OCI-M2 (cell line): ENCODE data around the gene XAF1.
"Not testable (repeated sequence)": the region's sequence is repeated elsewhere in the genome, so short reads cannot be mapped to it uniquely, and the experiment has no call there.

ENCODE experiments used
- DNase-seq: peaks from one replicate; lab custom pipeline; 2025; ENCODE audit not compliant: unreplicated experiment; lab: John Stamatoyannopoulos, UW

The XAF1 gene

DNA sequence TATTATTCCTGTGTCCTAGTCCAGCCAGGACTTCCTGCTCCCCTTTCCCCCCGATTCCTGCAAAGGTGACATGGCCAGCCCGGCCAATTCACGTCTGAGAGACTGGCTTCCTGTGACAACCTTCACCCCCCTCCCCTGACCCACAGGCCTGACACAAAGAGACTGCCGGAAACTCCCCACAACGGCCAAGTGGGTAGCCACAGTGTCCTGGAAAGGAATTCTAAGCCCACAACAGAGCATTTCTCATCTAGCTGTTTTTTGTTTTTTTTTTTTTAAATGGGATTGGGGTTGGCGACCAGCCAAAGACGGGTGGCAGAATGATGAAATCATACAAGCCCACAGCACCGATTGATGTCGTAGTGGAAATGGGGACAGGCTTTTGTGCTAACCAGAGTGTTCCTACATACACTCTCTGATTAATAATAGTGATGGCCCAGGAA, 2.8 kb upstream of the XAF1 start:
- DNase-seq, result no peak

DNA sequence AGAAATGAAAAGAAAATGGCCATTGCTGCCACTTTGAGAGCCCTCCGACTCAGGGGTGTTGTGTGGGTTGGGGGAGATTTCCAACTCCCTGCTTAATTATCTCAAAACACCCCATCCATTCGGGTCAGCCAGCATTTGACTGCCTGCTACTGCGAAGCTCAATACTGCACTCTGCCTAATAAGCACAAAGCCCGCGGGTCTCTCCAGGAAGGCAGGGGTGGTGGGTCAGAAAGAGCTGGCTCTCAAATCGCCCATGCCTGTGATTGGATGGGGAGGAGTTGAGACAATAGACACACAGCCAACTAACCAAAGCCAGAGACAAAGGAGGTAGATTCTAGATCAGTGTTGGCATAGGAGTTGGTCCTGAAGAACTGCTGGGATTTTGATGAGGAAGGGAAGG, 2.3 kb upstream of the XAF1 start:
- no peak for DNase-seq

DNA sequence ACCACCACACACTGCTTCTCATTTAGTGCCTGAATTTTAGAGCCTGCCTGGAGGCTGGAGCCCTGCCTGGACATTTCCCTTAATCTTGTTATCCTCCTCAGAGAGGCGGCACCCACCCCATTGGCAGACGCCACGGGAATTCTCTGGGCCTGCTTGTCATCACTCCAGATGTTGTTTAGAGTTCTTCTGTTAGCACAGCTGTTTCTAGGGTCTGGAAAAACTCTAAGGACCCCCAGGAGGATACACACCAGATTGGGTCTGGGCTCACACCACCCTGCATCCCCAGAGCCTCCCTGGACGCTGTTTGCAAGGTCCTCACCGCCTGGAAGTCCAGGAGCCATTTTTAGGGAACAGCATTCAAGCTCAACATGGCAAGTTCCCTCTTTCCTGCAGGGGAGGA, 565 bp upstream of the XAF1 start:
- DNase-seq, result no peak

DNA sequence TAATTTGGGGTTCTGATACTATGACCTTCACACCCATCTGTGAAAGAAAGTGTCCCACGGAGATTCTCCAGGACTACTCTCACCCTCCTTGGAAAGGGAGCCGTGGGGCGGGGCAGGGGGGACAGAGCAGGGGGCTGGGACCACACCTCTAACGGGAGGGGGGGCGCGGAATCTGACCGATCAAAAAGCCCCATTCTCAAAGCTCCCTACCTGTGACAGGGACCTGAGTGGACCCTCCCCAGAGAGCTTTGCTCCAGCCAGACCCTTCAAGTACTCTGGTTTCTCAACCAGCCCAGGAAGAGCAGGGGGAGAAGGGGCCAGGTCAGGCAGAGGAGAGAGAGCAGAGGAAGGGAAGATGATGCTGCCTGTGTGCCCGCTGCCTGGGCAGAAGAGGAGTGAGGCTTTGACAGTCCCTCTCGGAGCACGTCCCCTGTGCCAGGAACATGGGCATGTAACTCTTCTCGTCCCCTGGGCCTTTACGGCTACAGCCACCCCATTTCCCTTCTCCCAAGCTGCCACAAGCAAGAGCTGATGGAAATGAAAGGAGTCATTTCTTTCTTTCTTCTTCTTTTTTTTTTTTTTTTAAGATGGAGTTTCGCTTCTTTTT, 682 bp downstream of the XAF1 start:
- DNase-seq, result no peak

DNA sequence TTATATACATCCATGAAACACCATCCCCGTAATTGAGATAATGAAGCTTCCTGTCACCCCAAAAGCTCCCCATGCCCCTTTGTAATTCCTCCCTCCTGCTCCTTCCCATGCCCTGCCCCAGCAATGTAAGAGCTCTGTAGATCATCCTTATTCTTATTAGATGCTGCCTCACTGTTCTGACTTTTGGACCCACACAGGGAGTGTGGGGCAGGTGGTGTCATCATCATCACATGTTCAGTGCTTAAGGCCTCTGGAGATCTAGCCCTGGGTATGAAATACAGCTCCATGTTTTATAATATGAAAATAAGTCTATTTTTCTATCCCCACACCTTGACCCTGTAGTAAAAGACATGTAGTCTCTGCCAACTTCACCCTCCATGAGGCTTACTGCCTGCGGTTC, 1.9 kb downstream of the XAF1 start:
- no peak for DNase-seq

DNA sequence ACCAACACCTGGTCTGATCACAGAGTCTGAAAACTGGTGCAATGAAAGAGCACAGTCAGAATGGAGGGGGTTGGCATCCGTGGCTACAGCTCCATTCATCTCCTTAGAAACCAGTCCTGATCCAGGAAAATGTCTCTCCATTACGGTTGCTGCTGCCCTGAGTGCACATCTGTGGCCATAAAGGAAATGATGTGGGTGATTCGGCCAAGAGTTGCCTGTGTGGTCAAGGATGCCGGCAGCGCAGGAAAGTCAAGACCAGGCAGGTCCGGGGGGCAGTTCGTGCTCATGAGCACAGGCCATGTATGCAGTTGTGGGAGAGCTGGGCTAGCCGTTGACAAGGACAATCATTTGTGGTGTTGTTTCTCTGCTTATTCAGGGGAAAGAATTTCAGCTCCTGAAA, 5.9 kb downstream of the XAF1 start:
- no peak for DNase-seq

DNA sequence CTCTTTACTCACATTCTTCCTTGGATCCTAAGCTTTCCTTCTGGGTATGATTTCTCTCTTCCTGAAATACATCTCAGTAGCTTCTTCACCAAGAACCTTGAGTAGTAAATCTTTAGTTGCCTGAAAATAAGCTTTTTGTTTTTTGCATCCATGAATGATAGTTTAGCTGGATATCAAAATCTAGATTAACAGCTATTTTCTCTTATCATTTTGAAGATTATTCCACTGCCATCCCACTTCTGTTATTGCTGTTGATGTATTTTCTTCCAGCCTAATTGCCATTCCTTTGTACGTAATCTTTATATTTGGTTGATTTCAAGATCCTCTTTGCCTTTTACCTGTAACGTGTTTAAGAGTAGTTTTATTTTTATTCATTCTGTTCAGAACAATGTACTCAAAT, 12.6 kb downstream of the XAF1 start:
- DNase-seq, result no peak

DNA sequence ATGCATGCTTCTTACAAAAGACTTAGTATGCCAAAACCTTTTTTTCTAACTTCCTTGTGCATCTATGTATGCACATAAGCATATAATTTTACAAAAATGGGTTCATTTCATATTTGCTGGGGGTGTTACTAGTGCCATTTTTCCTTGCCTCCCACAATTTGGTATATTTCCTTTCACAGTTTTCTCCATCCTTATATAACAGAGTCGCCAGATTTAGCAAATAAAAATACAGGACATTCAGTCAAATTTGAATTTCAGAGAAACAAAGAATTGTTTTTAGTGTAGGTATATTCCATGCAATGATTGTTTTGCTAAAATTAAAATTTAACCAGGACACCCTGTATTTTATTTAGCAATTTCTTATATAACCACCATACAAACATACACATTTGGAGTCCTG, 16.2 kb downstream of the XAF1 start:
- no peak for DNase-seq

DNA sequence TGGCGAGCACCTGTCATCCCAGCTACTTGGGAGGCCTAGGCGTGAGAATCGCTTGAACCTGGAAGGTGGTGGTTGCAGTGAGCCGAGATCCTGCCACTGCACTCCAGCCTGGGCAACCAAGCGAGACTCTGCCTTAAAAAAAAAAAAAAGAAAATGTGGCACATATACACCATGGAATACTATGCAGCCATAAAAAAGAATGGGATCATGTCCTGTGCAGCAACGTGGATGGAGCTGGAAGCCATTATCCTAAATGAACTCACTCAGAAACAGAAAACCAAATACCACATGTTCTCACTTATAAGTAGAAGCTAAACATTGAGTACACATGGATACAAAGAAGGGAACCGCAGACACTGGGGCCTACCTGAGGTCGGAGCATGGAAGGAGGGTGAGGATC, 19.1 kb downstream of the XAF1 start:
- not testable (repeated sequence) for DNase-seq

DNA sequence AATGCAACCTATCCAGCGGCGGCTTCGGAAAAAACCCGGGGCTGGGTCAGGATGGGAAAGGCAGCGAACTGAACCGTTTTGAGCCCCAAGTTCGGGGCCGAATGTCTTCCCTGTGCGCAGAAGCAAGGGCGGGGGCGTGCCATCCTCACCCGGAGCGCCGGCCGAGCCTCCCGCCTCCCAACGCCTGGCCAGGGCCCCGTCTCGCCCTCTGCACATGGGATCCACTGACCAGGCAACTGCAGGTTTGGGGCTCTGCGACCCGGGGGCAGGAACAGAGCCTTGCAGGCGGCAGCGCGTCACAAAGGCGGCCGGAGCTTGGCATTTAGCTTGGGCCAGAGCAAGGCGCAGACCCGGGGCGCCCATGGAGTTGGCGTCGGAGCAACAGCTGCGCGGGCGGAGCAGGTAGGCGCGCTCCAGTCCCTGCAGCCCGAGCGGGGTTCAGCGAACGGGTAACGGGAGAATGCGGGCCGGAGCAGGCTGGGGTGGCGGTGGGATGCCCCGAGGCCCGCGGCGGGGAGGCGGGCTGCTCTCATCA, 20.1 kb downstream of the XAF1 start, which contains the start of gene FBXO39:
Gene FBXO39, plus strand, starts transcription at position 345 of the 535 bp plus-strand sequence. CDS start 3,654 bp downstream, outside the sequence.
- DNase-seq, result no peak

DNA sequence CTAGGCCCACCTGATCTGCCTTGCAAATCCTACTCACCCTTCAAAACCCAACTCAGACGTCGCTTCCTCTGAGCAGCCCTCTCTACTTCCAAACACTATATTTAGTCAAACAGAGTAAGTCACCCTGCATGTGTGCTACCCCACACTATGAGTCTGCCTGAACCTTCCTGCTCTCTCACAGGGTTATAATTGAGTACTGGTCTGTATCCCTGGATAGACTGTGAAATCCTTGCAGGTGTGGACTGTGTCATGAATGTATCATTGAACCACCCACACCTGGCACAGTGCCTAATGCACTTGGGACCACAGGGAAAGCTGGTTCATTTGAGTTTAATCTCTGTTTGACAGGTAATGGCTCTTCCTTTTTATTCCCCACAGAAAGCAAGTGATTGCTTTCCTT, 23.6 kb downstream of the XAF1 start:
- DNase-seq, result no peak

DNA sequence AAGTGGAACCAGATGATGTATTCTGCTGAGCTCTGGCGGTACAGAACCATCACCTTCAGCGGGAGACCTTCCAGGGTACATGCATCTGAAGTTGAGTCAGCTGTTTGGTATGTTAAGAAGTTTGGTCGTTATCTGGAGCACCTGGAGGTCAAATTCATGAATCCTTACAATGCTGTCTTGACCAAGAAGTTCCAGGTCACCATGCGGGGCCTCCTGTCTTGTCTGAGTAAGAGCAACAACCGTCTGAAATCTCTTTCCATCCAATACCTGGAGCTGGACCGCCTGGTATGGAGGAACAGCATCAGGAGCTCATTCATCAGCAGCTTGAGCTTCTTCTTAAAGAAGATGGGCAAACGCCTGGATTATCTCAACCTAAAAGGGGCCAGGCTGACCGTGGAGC, 24.2 kb downstream of the XAF1 start:
- no peak for DNase-seq

DNA sequence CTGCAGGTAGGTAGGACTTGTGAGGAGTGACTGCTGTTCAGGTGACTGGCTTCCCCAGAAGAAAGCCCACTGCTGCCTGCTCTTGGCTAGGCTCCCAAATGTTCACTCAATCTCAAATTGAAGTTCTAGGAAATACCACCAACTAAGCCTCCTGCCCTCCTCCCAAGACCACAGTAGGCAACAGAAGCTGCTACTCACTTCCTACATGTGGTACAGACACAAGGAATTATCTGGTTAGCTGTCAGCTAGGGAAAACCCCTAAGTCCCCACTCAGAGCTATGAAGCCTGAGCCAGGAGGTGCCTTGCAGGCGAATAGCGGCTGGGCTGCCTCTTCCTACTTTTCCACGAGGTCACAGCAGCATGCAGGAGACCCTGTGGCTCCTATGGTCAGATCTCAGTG, 25.0 kb downstream of the XAF1 start:
- no peak for DNase-seq

DNA sequence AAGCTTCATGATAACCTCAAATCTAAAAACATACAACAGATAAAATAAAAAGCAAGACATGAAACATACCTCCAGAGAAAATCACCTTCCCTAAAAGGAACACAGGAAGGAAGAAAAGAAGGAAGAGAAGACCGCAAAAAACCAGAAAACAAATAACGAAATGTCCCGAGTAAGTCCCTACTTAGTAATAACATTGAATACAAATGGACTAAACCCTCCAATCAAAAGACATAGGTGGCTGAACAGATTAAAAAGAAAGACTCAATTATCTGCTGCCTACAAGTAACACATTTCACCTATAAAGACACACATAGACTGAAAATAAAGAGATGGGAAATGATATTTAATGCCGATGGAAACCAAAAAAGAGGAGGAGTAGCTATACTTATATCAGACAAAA, 26.4 kb downstream of the XAF1 start:
- no peak for DNase-seq

DNA sequence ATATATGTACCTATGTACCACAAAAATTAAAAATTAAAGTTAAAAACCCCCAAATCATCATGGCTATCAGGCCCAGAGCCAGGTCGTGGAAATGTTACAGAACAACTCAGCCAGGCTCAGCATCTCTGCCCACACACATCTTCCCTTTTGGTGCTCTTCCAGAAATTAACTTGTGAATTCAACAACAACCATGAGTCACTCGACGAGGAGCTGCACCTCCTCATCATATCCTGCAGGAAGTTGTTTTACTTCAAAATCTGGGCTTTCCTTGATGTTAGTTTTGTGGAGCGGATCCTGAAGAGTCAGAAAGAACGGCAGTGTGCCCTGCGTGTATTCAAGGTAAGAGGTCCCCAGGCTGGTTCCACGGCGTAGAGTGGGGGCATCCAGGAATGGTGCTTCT, 30.8 kb downstream of the XAF1 start:
- no peak for DNase-seq

DNA sequence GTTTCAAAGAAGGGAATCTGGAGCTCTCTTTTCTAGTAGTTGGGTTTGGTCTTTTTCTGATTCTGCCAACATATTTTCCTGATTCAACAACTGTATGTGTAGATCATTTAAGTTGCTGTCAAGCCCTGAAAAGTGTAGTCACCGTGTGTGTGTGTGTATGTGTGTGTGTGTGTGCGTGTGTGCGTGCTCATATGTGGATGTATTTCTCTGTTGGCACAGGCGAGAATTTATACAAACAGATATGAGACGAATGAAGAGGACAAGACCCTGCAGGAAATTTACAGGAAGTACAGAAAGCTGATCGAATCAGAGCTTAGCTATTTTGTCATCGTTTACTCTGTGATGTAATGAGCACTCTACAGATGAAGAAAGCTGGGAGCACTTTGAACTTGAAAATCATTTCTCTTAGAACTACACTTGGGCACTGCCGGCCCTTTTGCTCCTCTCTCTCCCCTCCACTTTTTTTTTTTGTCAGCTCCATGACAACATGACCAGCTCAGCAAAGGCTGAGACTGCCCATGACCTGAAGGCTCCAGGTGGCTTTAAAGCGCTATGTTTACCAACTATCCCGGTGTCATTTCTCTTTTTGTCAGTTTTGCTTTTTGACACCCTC, 31.3 kb downstream of the XAF1 start:
- DNase-seq, result no peak

DNA sequence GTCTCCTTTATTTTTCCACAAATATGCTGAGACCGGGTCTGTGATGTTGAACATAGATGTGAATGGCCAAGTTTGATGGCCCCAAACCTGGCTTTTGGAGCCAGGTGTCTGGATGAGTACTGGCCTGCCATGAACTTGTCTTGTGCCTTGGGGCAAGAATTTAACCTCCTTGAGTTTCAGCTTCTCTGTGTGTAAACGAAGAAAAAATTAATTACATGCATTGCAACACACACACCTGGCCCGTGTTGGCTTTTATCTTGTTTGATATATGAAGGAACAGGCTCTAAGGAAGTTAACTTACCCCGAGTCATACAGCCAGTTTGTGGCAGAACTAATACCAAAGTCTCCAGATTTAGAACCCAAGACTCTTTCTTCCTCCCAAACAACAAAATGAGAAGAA, 33.3 kb downstream of the XAF1 start:
- no peak for DNase-seq

DNA sequence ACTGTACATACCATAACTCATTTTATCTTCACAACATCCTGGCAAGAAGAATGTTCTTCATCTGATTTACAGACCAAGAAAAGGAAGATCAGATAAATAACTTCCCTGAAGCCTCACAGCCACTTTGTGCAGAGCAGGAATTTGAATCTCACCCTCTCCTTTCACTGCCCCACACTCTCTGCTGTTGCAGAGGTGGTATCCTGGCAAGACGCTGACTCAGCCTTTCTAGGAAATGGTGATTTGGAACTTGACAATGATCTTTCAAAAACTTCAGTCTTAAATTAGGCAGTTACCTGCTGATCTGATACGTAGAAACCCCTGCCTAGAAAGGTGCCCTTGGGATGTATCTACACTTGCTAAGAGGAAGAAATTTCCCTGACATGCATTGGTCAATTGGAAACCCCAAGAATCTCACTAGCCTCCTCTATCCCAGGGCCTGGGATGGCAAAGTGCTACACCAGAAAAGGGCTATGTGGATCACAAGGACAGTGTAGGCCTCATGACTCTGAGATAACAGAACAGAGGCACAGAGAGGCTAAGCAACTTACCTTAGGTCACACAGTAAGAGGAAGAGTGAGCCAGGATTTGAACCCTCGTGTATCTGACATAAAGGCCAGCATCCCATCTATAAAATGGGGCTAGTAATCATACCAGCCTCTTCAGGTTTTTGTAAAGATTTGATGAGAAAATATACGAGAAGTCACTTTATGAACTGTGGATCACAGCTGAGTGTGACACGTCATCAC, 38.1 kb downstream of the XAF1 start:
- no peak for DNase-seq

DNA sequence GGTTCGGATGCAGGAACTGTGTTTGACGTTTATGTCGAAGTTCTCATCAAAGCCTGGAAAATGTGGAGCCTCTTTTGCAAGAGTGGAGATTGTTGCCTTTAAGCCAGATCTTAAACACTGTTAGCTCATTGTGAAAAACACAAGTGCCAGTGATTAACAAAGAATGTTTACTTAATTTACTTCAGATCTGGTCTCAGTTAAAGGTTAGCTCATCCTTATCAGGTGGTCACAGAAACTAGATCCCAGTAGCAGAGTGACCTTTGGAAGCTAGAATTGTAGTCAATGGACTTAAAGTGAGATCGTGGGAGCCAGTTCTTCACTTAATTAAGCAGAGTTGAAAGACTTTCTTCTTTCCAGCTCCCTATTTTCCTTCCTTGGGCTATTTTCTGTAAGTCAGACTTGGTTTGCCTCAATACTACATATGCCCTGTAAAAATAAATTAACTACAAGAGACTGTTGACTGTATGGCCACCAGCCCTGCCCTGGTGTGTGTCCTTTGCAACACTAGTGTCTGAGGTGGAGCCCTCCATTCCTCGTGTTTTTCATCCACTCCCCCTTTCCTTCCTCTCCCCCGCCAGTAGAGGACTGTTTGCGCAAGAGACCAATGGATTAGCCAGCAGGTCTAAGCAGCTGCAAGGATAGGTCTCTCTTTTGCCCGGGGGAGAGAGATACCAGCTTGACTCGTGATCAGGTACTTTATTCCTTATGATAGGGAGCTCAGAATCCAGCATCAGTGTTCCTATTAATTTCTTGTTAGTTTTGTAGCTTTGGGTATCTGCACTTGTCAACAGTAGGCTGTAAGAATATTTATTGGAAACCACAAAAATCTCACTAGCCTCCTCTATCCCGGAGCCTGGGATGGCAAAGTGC, 40.4 kb downstream of the XAF1 start:
- no peak for DNase-seq

DNA sequence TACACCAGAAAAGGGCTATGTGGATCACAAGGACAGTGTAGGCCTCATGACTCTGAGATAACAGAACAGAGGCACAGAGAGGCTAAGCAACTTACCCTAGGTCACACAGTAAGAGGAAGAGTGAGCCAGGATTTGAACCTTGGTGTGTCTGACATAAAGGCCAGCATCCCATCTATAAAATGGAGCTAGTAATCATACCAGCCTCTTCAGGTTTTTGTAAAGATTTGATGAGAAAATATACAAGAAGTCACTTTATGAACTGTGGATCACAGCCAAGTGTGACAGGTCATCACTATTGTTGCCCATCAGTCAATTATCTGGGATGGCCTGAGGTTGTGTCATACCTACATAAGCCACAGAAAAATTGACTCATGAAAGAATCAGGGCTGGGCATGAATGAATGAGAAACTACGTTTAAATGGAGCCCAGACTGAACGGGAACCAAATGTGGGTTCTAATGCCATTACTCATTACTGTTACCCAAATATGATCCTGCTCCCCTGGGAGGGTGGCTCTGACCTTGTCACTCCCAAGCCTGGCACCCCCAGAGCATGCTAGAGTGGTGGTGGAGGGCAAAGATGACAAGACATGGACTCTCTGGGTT, 41.1 kb downstream of the XAF1 start:
- DNase-seq, result no peak
